ENCODE data around the gene ARHGAP21. TPM values are rescaled to one million over a fixed set of nuclear protein-coding genes. Genes with fewer than 3 reads are reported as not detected.
A peak's percentile ranks its signal among the peaks of the same experiment; 100 is the strongest.

ARHGAP21 gene
- total and polyA plus RNA-seq, 2 experiments from 2014 or later, result 15.3 to 44.5 TPM

- no peaks in the 10 kb centered on the region for H3K79me2 ChIP-seq (replicated peaks; ENCODE audit: insufficient read depth)
- H3K27ac Mint-ChIP-seq, result no peak overlapping the region
- no peak overlapping the region for H3K4me3 Mint-ChIP-seq
- H3K36me3 Mint-ChIP-seq (ENCODE audit: low read depth), result no peaks in the 10 kb centered on the region
- no peak overlapping the region for H3K4me3 ChIP-seq
- no peaks in the 10 kb centered on the region for H3K9me3 Mint-ChIP-seq
- H3K4me1 ChIP-seq (ENCODE audit: insufficient read depth), result peaks cover 15% of the 10 kb centered on the region
- no peak overlapping the region for H2AFZ ChIP-seq
- H3K9me2 ChIP-seq (ENCODE audit: insufficient read depth), result no peaks in the 10 kb centered on the region
- DNase-seq (ENCODE audit: low spot score) (peak; percentile 98), ATAC-seq (peak; percentile 98)
- H3K4me1 Mint-ChIP-seq, result peaks cover 26% of the 10 kb centered on the region
- no peaks in the 10 kb centered on the region for H3F3A ChIP-seq (replicated peaks; ENCODE audit: low read depth)
- H3K36me3 ChIP-seq (ENCODE audit: insufficient read depth), result no peaks in the 10 kb centered on the region
- no peaks in the 10 kb centered on the region for H3K27me3 ChIP-seq (ENCODE audit: insufficient read depth)
- H4K20me1 ChIP-seq (replicated peaks; ENCODE audit: insufficient read depth), result no peaks in the 10 kb centered on the region
- TF ChIP-seq CTCF (conservative IDR thresholded peaks at IDR 0.05; ENCODE audit: low read depth in 2 of 2), result peak; percentile 63 to 66
- no peak for TF ChIP-seq NANOG (IDR thresholded peaks at IDR 0.05; ENCODE audit: borderline replicate concordance)
- 0 out of 2 replicates have a peak, but pooled peaks have one; percentile 5 for TF ChIP-seq ZNF462 (CRISPR knock-in tag; IDR thresholded peaks at IDR 0.05)
- H3K27me3 Mint-ChIP-seq (ENCODE audit: insufficient read depth, low read depth, poor library complexity), result peaks cover 7% of the 10 kb centered on the region
- no peak overlapping the region for H3K27ac ChIP-seq (ENCODE audit: low read depth)
- H3K4me2 ChIP-seq, result no peak overlapping the region
Measured at GRCh38 chr10:24552346-24553016, 171.2 kb downstream of the ARHGAP21 start.

Data from GM23338 (cell line).